GM23248 (cell line): Measurements from ENCODE around the gene CD47. TPM values are rescaled to one million over a fixed set of nuclear protein-coding genes. Genes with fewer than 3 reads are reported as not detected.
A peak's percentile ranks its signal among the peaks of the same experiment; 100 is the strongest.

ENCODE experiments used
- DNase-seq: peaks from one replicate; pipeline ENCODE4 v3.0.0-alpha.2; 2015
- H2AFZ ChIP-seq: fragments of 200-600 bp; sonication (generic); 2 replicates; pipeline ENCODE4 v1.6.1; 2016; ENCODE audit warnings: antibody characterized with exemption
- H3F3A ChIP-seq: fragments of 200-600 bp; sonication (generic); 2 replicates; pipeline ENCODE4 v1.6.1; 2016; ENCODE audit warnings: mild to moderate bottlenecking, antibody characterized with exemption, mixed run types; ENCODE audit not compliant: insufficient read depth
- H3K27ac ChIP-seq: fragments of 200-600 bp; sonication (generic); 2 replicates; pipeline ENCODE4 v1.5.1; 2016; ENCODE audit warnings: mild to moderate bottlenecking
- H3K27me3 ChIP-seq: fragments of 200-600 bp; sonication (generic); replicated peaks from 2 replicates; pipeline ENCODE4 v1.6.1; 2016; ENCODE audit warnings: mild to moderate bottlenecking; ENCODE audit not compliant: insufficient read depth
- H3K36me3 ChIP-seq: fragments of 200-600 bp; sonication (generic); 2 replicates; pipeline ENCODE4 v1.6.1; 2016; ENCODE audit warnings: low read depth, mild to moderate bottlenecking
- H3K4me1 ChIP-seq: fragments of 200-600 bp; sonication (generic); 2 replicates; pipeline ENCODE4 v1.6.1; 2016; ENCODE audit warnings: mild to moderate bottlenecking; ENCODE audit not compliant: insufficient read depth
- H3K4me2 ChIP-seq: fragments of 200-600 bp; sonication (generic); one replicate; pipeline ENCODE4 v1.6.1; 2016; ENCODE audit warnings: mild to moderate bottlenecking; ENCODE audit not compliant: unreplicated experiment
- H3K4me3 ChIP-seq: fragments of 200-600 bp; sonication (generic); 2 replicates; pipeline ENCODE4 v1.5.1; 2016; ENCODE audit warnings: mild to moderate bottlenecking
- H3K79me2 ChIP-seq: fragments of 200-600 bp; sonication (generic); 2 replicates; pipeline ENCODE4 v1.6.1; 2016; ENCODE audit warnings: mild to moderate bottlenecking; ENCODE audit not compliant: insufficient read depth
- H3K9ac ChIP-seq: fragments of 200-600 bp; sonication (generic); 2 replicates; pipeline ENCODE4 v1.6.1; 2016; ENCODE audit warnings: mild to moderate bottlenecking
- H3K9me2 ChIP-seq: fragments of 200-600 bp; sonication (generic); 2 replicates; pipeline ENCODE4 v1.6.1; 2016; ENCODE audit warnings: mixed run types, mild to moderate bottlenecking, moderate library complexity; ENCODE audit not compliant: insufficient read depth
- H3K9me3 ChIP-seq: fragments of 200-600 bp; sonication (generic); one replicate; pipeline ENCODE4 v1.6.1; 2017; ENCODE audit warnings: low read depth
- H4K20me1 ChIP-seq: fragments of 200-600 bp; sonication (generic); 2 replicates; pipeline ENCODE4 v1.6.0; 2016; ENCODE audit not compliant: insufficient read depth
- EZH2 ChIP-seq: fragments of 200-600 bp; sonication (generic); IDR thresholded peaks from 2 replicates; pipeline ENCODE4 v1.6.1; 2018; ENCODE audit warnings: antibody characterized with exemption, mild to moderate bottlenecking; ENCODE audit not compliant: insufficient read depth, poor library complexity, severe bottlenecking
- EZH2phosphoT487 ChIP-seq: fragments of 200-600 bp; sonication (generic); IDR thresholded peaks from 2 replicates; pipeline ENCODE4 v1.6.1; 2018; ENCODE audit warnings: antibody characterized with exemption, moderate library complexity, mild to moderate bottlenecking, low read depth; ENCODE audit not compliant: insufficient read depth
- WGBS, 2 experiments: methylation state at CpG; one replicate each; pipeline ENCODE4 v1.1.6; 2015 to 2017; ENCODE audit warnings: low lambda C conversion rate in 2 of 2, low coverage in 1 of 2; ENCODE audit errors: missing lambda C conversion rate in 2 of 2; 5-methylcytosine and 5-hydroxymethylcytosine counted together
- in situ Hi-C: fragments of 300-500 bp; cut with MboI; formaldehyde crosslinking; loops from 2 replicates; pipeline ENCODE4 v1.15.0; 2020
- polyA plus RNA-seq: library from polyadenylated mRNA; unstranded; fragments of >200 nt; fragmentation: Nextera tagmentation; extraction: Ambion mirVana; gene quantifications from 2 replicates; pipeline ENCODE4 v1.2.1, GENCODE V29; 2016
- total RNA-seq: library from RNA; depleted of rRNA; stranded (reverse); fragments of >200 nt; shearing (Covaris generic); gene quantifications from 2 replicates; pipeline ENCODE4 v1.2.3, GENCODE V29; 2014

The CD47 gene
- total and polyA plus RNA-seq, 2 experiments from 2014 or later: 97.3 to 120 TPM

- H3F3A ChIP-seq: peaks cover 8% of the 10 kb centered on the region
- no peak overlapping the region for H3K9ac ChIP-seq
- TF ChIP-seq EZH2phosphoT487 (no peak), EZH2 (no peak)
- H2AFZ ChIP-seq: no peak overlapping the region
- H3K9me2 ChIP-seq: no peaks in the 10 kb centered on the region
- 99 to 100% methylated on average over 4 of the region's 4 CpGs for WGBS, 2 experiments
- H3K36me3 ChIP-seq: no peaks in the 10 kb centered on the region
- H3K9me3 ChIP-seq: no peaks in the 10 kb centered on the region
- H3K4me3 ChIP-seq: no peak overlapping the region
- H3K27ac ChIP-seq: no peak overlapping the region
- H4K20me1 ChIP-seq: no peaks in the 10 kb centered on the region
- peaks cover 6% of the 10 kb centered on the region for H3K4me1 ChIP-seq
- no peak for DNase-seq
- no peaks in the 10 kb centered on the region for H3K79me2 ChIP-seq
- no peak overlapping the region for H3K4me2 ChIP-seq
- H3K27me3 ChIP-seq: no peaks in the 10 kb centered on the region
- in situ Hi-C loops: no loop called here
Measured at GRCh38 chr3:108125153-108125543, 34.3 kb upstream of the CD47 start.

- Histone ChIP-seq H3K36me3 (no peaks in the 10 kb centered on the region), H3K4me3 (no peak overlapping the region), H2AFZ (peak overlapping the region; percentile 59; the same call in 1 of the 2 replicates), H3K9me3 (no peaks in the 10 kb centered on the region), H3F3A (peaks cover 2% of the 10 kb centered on the region; the same call in 1 of the 2 replicates), H3K4me1 (no peaks in the 10 kb centered on the region), H3K27ac (no peak overlapping the region), H3K27me3 (no peaks in the 10 kb centered on the region), H4K20me1 (no peaks in the 10 kb centered on the region), H3K9ac (no peak overlapping the region), H3K4me2 (no peak overlapping the region), H3K9me2 (no peaks in the 10 kb centered on the region), H3K79me2 (no peaks in the 10 kb centered on the region)
- in situ Hi-C loops: no loop called here
- WGBS, 2 experiments: 65 to 68% methylated on average over 10 of the region's 10 CpGs
- no peak for DNase-seq
- TF ChIP-seq EZH2 (no peak), EZH2phosphoT487 (no peak)
Measured at GRCh38 chr3:108124337-108125152, 33.7 kb upstream of the CD47 start.

DNA sequence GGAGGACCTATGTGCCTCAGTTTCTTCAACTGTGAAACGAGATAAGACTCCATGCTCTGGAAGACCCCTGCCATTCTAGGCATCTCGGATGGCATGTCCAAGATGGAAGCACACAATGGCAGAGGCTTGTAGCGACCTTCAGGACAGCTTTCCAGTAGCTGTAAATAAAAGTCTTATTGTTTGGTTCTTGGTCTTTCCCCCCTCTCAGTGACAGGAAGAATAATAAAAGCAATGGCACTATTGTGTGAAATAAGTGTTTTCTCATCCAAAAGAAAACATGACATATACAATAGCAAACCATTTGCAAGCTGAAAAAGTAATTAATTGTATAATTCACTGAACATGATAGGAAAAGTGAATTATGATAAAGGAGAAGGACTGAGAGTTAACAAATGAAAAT, 32.5 kb upstream of the CD47 start:
- H2AFZ ChIP-seq: no peak overlapping the region
- peaks cover 2% of the 10 kb centered on the region; the same call in 1 of the 2 replicates for H3K4me1 ChIP-seq
- no peaks in the 10 kb centered on the region for H3K9me3 ChIP-seq
- H3K4me2 ChIP-seq: no peak overlapping the region
- no peak overlapping the region for H3K27ac ChIP-seq
- H3K79me2 ChIP-seq: no peaks in the 10 kb centered on the region
- in situ Hi-C loops: no loop called here
- no peaks in the 10 kb centered on the region for H4K20me1 ChIP-seq
- H3F3A ChIP-seq: no peaks in the 10 kb centered on the region
- no peak for DNase-seq
- 55 to 62% methylated on average over 3 of the region's 3 CpGs for WGBS, 2 experiments
- H3K4me3 ChIP-seq: no peak overlapping the region
- H3K36me3 ChIP-seq: no peaks in the 10 kb centered on the region
- H3K9me2 ChIP-seq: no peaks in the 10 kb centered on the region
- TF ChIP-seq EZH2phosphoT487 (no peak), EZH2 (no peak)
- H3K27me3 ChIP-seq: no peaks in the 10 kb centered on the region
- H3K9ac ChIP-seq: no peak overlapping the region

DNA sequence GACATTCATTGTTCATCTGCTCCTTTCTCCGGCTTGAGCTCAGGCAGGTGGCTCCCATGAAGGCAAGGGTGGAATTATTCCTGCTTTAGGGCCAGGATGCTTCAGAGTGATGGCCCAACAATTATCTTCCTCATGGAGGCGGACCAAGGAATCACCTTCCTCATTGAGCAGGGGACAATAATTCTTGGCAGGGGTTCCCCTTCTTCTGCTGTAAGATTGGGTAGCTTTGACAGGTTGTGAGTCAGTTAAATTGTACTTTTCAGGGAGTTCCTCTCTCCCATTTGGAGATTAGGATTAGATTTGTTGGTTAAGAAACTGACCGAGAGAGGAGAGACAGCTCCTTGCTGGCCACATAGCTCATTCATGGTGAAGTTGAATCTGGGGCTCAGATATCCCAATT, 31.4 kb upstream of the CD47 start:
- Histone ChIP-seq H3K9me3 (no peaks in the 10 kb centered on the region), H3K36me3 (no peaks in the 10 kb centered on the region), H3K4me2 (no peak overlapping the region), H3K9ac (no peak overlapping the region), H3K4me1 (peaks cover 11% of the 10 kb centered on the region; the same call in 1 of the 2 replicates), H2AFZ (no peak overlapping the region), H4K20me1 (no peaks in the 10 kb centered on the region), H3K4me3 (no peak overlapping the region), H3K79me2 (no peaks in the 10 kb centered on the region), H3K27ac (no peak overlapping the region), H3F3A (no peaks in the 10 kb centered on the region), H3K9me2 (no peaks in the 10 kb centered on the region), H3K27me3 (no peaks in the 10 kb centered on the region)
- DNase-seq: no peak
- TF ChIP-seq EZH2 (no peak), EZH2phosphoT487 (no peak)
- in situ Hi-C loops: no loop called here
- 77 to 84% methylated on average over 3 of the region's 3 CpGs for WGBS, 2 experiments
